Measurements from ENCODE around the gene RAB23.
"Not testable (repeated sequence)": the region's sequence is repeated elsewhere in the genome, so short reads cannot be mapped to it uniquely, and the experiment has no call there.

The RAB23 gene

DNA sequence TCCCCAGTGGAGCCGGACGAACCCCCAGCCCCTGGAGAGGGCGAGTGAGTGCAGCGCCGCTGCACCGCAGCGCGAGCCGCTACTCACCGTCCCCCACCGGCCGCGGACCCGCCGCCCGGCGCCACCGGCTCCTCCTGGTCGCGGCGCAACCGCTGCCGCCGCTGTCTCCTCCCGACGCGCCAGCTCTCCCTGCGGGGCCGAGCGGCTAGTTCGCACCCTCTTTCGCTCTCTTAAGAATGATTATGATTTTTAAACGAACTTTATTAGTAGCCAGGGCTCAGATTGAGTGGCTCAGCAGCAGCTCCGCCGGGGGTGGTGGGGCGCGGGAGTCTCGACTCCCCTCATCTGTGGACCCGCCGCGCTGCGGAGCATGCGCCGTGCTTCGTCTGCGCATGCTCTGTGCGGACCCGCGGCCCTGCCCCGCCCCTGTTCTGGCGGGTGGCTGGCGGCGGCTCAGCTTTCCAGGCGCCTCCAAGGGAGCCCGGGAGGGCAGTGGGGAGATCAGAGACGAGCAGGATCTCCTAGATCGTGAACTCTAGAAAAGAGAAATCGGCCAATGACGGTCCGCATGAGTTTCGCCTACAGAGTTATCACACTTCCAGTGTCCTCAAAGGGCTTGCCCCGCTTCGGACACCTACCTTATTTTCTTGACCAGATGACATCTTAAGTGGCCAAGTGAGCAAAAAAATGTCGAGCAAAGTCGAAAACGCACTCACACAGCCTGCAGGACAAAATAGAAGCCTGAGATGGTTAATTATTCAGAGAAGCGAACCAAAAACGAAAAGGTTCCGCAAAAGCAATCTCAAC lies at the start of gene RAB23:
RAB23 (minus strand) TSS at position 372 of the 807 bp plus-strand sequence. CDS start 11,927 bp downstream, outside the sequence.
- peak; percentile 81 for DNase-seq

DNA sequence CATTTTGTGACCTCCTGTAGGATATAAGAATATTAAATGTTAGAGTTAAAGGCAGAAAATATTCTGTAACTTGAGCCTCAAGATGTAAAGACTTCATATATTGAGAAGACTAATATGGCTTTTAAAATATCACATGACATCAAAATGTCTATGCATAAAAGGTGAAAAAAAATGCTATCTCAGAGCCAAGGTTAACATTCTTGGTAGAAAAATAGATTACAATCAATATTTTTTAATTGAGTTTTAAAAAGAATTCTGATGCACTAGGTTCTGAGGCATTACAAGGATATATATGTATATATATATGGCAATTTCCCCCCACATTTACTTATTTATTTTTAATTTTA lies 46.2 kb upstream of the RAB23 start:
- no peak for DNase-seq

DNA sequence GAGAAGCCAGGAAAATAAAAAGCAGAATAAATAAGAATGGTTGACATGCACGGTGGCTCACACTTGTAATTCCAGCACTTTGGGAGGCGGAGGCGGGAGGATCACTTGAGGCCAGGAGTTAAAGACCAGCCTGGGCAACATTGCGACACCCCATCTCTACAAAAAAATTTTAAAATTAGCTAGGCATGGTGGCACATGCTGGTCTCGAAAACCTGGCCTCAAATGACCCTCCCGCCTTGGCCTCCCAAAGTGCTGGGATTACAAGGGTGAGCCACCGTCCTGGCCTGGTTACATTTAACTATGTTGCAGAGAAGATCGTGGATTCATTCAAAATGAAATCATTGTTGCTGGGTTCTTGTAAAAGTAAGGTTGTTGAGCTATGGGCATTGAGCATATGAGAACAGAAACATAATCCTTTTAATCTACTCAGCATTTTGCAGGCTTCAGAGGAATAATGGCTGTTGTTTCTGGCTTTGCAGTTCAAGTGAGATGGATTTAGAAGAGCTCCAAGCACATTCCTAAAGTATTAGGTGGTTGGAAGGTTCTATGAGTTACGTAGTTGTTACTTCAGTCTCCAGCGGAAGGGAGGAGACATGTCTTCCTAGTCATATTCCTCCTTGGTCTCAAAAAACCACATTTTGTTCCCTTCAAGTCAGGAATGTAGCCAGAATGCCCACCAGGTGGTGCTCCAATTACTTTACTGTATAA lies 45.6 kb upstream of the RAB23 start:
- DNase-seq = peak; percentile 12

DNA sequence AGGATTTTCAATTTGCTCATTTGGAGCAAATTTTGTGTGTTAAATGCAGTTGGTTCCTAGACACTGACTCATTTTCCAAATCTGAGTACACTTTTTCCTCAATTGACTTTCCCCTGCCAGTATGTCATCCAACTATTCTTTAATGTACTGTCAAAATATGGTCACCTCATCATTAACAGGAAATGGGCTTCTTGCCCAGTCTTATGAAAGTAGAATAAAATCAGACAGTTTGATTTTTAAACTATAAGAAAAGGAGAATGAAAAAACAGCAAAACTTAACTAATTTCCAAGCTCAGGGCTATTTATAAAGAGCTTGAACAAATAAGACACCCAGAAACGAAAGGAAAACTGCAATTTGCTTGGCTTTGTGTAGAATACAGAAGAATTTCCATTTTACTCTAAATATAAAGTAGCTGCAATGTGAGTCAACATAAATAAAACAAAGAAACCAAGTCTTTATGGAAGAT lies 43.7 kb upstream of the RAB23 start:
- DNase-seq = no peak

DNA sequence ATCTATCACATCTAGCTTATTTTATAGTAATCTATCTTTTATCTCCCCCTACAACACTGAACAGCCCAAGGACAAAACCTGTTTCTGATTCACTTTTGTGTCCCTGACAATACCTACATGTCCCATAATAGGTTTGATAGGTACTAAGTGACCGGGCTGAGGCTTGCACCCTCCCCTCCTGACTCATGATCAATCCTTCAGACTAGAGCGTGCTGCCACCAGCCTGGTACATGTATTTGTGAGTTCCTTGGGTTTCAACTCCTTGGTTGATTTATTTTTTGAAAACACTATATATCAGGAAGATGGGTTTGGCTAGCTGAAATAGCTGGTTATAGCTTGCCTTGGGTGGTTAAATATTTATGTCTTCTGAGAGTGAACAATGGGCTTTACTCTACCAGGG lies 41.6 kb upstream of the RAB23 start:
- DNase-seq = no peak

DNA sequence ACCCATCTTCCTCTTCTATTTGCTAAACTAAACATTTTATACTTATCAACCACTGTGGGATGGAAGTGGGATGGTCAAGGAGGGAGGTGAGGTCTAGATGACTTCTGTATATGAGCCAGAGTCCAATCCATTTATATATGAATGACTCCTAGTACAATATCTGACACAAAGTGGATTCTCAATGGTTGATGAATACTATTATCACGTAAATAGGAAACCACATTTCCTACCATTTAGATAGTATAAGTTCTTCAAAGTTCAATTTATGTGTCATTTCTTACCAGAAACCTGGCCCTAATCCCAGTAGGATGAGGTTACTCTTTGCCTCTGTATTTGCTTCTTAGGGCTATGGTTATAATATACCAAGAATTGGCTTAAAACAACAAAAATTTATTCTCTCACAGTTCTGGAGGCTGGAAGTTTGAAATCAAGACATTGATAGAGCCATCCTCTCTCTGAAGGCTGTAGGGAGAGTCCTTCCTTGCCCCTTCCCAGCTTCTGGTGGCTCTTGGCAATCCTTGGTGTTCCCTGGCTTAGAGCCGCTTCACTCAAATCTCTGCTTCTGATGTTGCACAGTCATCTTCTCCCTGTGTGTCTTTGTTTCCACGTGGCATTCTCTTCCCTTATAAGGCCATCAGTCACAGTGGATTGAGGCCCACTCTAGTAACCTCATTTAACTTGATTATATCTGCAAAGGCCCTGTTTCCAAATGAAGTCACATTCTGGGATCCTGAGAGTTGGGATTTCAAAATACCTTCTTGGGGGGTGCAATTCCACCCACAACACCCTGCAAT lies 41.0 kb upstream of the RAB23 start:
- DNase-seq = no peak

DNA sequence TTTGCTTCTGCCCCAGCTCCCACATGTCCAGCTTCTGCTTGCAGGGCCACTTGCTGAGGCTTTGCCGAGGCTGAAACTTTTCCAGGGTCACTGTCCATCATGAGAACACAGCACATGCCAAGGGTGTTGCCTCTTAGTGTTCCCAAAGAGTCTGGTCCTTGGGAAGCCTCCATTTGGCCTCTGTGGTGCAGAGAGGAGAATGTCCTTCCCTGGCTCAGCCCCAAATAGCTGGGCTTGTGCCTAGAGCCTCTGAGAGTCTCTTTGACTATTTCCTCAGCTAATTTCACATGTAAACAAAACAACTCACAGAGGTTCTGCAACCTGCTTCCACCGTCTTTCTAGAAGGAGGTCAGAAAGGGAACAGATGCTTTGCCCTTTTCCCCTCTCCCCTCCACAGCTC lies 40.4 kb upstream of the RAB23 start:
- DNase-seq = no peak

DNA sequence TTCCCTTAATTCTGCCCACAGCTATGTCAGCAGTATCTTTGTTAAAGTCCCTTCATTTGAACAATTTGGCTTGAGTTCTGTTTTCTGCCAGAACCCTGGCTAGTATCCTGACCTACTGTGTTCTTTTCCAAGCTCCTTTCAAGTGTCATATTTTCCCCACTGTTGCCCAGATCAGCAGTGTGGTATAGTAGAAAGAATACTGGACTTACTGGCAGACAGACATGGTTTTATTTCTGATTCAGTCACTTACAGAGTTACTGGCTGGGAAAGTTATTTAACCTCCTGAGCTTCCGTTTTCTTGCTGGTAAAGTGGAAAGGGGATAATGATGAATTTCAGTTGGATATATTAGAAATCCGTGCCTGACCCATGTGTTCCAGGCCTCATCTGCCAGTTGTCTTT lies 39.8 kb upstream of the RAB23 start:
- no peak for DNase-seq

DNA sequence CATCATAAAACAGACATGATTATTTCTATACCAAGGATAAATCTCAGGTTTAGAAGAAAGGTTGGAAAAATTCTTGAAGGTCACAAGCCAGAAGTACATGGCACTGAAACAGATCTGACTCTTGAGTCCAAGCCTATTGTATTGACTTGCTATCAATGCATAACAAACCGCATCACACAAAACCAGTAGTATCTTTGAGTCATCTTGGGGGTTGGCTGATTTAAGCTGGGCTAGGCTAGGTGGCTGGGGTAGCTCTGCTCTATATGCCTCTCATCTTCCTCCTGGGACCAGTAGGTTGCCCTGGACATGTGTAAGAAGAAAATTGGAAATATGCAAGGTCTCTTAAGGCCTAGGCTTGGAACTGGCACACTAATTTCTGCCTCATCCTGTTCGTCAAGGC lies 37.0 kb upstream of the RAB23 start:
- DNase-seq = no peak

DNA sequence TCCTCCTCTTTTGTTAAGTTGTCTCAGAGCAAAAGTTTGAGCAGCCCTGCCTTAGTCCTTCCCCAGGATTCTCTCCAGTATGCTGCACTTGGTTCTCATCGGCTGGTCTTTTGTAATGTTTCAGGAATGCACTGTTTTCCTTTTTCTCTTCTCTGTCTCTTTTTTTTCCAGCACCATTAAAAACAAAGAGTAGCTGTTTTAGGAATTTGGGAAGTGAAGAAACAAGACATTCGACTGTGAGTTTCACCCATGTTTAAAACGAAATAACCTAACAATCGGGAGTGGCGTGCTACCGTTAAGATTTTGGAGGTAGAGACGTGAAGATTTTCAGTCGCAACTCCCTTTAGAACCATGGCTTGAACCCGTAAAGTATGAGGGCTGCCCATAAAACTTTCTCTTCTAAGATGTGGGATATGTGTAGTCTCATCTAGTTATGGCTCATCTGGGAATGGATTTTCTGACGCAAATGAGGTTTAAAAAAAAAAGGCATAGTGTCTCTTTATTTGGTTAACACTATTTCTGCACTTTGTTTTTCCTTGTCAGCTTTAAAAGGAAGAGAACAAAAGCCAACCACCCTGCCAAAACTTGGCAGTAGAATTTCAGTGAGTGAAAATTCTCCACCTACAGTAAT lies 35.9 kb upstream of the RAB23 start:
- no peak for DNase-seq

DNA sequence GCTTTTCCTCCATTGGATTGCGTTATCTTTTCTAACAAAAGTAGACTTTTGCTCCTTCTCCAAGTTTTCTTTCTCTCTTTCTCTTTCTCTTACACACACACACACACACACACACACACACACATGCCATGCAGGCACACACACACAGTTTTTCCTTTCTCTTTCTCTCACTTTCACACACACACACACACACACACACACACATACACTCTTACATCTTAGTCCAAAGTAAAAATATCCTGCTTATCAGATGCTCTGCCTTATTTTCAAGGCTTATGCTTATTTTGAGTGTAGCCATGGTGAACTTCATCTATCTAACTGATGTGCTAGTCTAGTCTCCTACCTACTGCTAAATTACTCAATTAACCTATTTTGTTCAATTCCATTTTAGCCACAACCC lies 34.4 kb upstream of the RAB23 start:
- no peak for DNase-seq

DNA sequence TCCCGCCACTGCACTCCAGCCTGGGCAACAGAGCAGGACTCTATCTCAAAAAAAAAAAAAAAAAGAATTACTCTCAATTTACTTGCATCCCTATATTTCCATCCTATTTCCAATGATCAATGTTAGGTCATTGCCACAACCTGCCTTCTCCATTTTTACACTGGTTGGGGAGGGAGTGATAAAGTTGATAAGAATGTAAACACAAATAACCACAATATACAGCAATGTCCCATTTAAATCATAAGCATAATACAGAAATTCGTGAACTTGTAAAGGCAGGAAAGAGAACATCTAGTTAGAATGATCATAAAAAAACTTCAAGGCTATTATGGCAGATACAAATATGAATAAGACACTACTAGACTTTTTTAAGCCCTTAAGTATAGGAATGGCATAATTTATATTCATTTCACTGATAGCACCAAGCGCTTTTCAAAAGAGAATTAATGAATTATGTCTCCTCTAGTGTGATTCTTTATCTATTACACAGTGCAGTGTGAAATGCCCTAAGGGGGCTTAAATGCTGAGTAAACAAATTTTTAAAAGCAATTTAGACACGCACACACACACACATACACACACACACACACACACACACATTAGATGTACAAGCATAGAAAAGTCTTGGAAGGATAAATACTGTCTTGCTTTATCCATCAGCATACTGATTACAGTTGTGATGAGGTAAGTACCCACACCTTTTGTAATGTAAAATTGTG lies 33.5 kb upstream of the RAB23 start:
- peak; percentile 24 for DNase-seq

DNA sequence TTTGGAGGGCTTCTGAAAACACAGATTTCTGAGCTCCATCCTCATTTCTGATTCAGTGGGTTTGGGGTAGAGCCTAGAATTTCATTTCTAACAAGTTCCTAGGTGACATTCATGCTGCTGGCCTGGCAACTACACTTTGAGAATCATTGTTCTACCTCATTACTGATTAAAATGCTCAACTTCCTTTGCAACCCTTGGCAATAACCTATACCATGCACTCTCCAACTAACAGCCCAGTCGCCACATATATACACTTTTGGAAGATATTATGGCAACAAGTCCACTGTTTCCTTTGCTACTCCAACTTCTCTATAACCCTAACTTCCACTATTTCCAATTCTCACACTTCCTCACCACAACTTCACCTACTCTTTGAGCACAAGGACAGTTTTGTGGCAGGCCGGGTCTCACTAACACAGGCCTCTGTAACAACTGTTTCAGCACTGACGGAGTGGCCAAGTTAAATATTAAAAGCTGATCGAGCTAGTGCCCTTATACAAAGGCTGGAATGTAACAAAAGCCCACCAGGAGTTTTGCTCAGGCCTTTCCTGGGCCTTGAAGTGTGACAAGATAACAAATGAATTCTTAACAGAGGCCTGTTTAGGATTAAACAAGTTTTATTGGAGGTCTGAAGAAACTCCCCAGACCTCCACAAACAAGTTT lies 32.1 kb upstream of the RAB23 start:
- no peak for DNase-seq

DNA sequence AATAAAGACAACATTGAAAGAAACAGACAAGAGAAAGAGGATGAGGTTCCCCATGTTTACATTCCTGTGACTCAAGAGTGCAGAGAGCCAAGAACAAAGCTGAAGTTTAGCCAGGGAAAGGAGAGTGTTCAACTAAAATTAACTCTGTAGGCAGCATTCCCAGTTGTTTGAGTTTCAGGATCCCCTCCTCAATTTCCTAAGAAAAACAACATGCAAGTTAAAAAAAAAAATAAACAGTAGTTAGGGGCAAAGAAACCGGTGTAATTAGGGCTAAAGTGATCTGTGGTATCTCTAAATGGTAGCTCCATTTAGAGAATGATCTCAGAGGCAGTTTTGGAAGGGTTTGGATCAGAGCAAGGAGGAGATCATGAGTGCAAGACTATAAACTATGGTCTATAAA lies 30.9 kb upstream of the RAB23 start:
- DNase-seq = no peak

DNA sequence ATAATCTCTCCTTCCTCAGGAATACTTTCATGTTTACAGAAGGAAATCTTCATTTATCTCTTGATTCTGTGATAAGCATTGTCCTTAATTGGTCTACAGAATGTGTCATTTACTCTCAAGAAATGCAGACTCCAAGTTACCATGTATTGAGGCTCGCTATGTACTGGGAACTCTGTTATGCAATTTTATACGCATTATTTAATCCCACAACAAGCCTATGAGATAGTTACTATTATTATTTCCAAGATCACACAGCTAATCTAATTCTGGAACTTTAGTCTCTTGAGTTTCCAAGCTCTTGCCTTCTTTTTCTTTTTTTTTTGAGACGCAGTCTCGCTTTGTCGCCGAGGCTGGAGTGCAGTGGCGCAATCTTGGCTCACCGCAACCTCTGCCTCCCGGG lies 30.0 kb upstream of the RAB23 start:
- no peak for DNase-seq

DNA sequence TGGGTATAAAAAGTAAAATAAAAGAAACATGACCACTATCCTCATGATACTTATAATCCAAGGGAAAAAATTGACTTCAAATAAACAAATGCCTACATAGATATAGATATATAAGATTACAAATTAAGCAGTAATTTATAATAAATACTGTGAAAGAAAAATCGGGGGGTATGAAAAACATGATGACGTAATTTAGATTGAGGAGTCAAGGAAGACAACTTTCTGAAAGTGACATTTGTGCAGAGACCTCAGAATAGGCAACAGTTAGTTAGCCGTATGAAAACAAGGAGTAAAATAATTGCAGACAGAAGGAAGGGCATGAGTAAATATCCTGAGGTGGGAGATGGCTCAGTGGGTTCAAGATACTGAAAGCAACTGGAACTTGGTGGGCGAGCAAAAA lies 28.2 kb upstream of the RAB23 start:
- DNase-seq = no peak

DNA sequence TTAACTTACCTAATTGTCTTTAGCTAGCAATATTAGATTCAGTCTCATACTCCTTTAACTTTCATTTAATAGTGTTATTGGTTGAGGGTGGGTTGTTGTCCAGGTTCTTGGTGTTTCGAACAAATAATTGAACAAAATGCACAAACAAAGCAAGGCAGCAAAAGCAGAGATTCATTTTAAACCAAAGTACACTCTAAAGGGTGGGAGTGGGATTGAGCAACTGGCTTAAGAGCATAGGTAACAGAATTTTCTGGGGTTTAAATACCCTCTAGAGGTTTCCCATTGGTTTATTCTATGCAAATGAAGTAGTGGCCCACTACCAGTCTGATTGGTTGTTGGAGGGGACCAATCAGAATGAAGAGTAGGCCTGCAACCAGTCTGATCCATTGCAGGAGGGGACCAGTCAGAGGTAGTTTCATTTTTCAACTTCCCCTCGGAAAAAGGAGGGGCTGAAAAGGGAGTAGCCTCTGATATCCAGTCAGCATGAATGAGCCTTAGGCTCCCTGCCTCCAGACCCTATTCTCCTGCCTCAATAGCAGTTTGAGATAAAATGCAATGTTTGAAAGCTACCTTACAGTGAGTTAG lies 26.3 kb upstream of the RAB23 start:
- peak; percentile 3 for DNase-seq

DNA sequence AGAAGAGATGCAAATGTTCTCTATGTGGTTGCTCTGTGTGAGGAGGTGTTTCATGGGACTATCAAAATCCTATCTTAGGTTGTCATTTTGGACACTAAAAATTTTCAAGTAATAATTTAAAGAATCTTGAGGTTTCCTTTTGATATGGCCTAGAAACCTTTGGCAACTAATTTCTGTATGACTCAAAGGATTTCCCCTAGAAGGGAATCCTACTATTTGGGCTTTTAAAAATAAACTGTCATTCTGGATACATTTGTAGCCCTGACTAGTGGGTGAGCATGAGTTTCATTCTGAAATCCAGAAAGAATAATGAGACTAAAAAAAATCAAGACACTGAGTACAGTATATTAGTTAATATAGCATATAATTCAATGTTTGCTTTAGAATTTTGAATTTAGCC lies 25.5 kb upstream of the RAB23 start:
- no peak for DNase-seq

DNA sequence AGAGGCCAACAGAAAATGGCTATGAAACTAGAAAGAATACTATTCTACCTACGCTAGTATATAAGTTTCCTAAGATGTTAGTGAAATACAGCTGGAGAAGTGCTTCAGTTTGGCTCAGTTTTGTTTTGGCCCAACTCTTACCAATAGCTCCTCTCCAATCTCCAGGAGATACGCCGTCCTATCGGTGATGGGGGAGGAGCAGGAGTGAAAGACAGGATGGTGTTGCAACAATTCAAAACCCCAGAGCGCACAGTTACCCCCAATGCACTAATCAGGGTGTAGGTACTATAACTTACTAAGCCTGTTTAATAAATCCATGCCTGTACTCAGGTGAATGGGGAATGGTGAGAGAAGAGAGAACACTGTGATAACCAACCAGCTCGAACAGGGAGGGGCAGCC lies 24.2 kb upstream of the RAB23 start:
- no peak for DNase-seq

DNA sequence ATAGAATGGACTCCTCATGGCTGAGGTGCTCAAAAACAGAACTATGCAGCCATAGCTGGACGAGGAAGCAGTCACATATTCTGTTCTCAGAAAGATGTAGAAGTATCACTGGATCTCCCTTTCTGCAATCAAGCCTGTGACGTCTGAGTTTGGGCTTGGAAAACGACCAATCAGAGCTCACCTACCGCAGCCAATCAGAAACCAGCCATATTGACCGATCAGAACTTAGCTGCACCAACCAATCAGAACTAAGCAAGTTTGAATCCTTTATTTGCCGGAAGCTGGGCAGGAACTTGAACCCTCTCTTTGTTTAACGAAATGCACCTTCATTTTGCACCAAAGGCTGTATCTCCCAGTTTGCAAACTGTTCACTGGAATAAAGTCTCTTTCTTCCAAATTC lies 21.8 kb upstream of the RAB23 start:
- DNase-seq = no peak

DNA sequence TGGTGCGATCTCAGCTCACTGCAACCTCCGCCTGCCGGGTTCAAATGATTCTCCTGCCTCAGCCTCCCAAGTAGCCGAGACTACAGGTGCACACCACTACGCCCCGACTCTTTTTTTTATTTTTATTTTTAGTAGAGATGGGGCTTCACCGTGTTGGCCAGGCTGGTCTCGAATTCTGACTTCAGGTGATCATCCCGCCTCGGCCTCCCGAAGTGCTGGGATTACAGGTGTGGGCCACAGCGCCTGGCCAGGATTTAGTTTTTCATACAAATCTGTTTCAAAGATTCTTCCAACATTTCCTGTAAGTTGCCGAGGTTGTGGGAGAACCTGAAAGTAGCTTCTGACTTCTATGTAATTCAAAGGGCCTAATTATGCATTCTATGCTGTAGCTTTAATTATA lies 21.4 kb upstream of the RAB23 start:
- DNase-seq = not testable (repeated sequence)

DNA sequence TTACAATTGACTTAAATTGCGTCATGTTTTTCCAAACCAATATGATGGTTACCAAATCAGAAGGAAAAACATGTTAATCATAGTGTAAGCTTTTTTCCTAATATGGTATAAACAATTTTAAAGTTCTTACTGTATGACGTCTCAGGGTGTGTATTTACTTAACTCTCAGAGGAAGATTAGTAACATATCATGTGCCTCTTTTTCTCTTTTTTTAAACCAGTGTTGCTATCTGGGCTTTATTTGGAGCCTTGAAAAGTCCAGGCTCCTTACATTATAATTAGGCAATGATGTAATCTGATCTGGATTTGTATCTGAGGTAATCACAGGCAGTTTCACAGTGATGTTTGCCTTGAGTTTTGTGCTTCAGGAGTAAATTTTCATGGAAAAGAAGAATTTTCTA lies 20.4 kb upstream of the RAB23 start:
- DNase-seq = peak; percentile 26
